ENCODE results near the gene HSPG2. TPM values are rescaled to one million over a fixed set of nuclear protein-coding genes. Genes with fewer than 3 reads are reported as not detected.

Gene HSPG2
- total and polyA plus RNA-seq, 5 experiments from 2014 or later: 0.46 to 7.2 (median 3.6) TPM; not detected in 1

DNA sequence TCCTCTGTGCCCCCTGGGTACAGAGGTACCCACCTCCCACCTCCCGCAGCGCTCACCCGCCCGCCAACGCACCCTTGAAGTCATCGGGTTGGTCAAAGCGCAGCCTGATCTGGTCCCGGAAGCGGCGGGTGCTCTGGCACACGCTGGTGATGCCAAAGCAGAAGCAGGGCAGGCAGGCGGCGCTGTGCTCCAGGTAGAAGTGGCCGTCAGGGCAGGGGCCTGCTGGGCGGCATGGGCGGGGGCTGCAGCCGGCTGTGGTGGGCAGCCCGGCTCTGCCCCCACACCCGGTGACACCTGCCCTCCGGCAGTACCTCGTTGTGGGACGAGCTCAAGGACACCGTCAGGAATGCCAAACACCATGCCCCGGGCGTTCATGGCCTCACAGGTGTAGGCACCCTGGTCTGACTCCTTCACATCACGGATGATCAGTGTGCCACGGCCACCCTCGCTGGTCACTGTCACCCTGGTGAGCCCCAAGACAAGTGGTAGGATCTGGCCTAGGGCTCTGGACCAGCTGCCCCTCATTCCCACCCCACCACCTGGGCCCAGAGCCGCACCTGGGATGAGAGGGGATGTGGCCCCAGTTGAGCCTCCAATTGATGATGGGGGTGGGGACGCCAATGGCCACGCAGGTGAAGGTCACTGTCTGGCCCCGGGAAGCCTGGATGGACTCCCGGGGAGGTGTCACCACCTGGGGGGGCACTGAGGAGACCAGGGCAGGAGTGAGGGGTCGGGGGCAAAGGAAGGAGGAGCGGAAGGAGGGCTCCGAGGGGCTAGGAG, 52.5 kb downstream of the HSPG2 start:
- H3K4me3 Mint-ChIP-seq: no peak overlapping the region
- no peaks in the 10 kb centered on the region for H3K9me3 Mint-ChIP-seq
- POLR2A ChIA-PET: no interaction called here
- no peak for DNase-seq
- H3K36me3 Mint-ChIP-seq: peaks cover 0 to 2% (median 0%) of the 10 kb centered on the region in 3 donors
- ATAC-seq: no peak
- no peak overlapping the region for H3K27ac Mint-ChIP-seq
- no peaks in the 10 kb centered on the region for H3K27me3 Mint-ChIP-seq
- no peaks in the 10 kb centered on the region for H3K4me1 Mint-ChIP-seq

DNA sequence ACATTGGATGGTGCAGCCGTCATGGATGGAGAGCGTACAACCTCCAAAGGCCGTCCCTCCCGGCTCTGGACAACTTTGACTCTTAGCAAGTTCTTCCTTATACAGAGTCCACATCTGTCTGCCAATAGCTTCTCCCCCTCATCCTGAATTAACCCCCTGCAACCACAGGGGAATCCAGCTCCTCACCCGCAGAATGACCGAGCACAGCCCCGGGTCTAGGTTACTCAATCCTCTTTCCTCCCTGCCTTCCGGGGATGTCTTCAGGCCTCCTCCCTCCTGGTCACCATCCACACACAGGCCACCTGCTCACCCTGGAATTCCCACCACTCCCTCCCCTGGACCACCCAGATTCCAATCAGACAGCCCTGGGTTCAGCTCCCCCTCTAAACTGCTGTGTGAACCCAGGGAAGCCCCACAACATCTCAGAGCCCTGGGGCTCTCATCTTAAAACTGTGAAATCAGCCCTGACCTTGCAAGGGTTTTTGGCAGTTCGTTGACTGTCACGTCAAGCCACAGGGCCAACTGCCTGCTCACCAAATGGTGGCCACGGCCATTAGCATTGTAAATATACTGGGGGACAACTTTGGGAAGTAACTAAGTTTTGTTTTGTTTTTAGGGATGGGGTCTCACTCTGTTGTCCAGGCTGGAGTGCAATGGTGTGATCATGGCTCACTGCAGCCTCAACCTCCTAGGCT, 54.2 kb downstream of the HSPG2 start:
- H3K9me3 Mint-ChIP-seq: no peaks in the 10 kb centered on the region
- POLR2A ChIA-PET: no interaction called here
- H3K36me3 Mint-ChIP-seq: peaks cover 0 to 2% (median 0%) of the 10 kb centered on the region in 3 donors
- DNase-seq (no peak), ATAC-seq (no peak)
- peak overlapping the region in 1 of 10 donors; percentile 72 for H3K27ac Mint-ChIP-seq
- no peaks in the 10 kb centered on the region for H3K4me1 Mint-ChIP-seq
- H3K4me3 Mint-ChIP-seq: no peak overlapping the region
- H3K27me3 Mint-ChIP-seq: no peaks in the 10 kb centered on the region

DNA sequence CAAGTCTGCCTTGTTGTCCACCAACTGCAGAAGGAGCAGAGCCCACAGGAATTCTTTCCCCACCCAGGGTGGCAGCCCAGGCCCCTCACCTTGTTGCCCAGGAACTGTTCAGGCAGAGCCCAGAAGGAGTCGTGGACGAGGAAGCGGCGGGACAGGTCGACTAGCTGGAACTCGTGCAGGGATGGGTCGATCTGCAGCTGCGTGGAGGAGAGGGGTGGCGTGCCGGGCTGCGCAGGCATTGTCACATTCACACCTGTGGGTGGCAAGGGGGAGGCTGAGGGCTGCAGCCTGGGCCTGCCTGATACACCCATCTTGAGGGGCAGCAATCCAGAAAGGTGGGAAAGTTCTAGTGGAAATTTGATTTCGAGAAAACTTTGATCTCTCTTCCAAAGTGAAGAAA, 55.9 kb downstream of the HSPG2 start:
- H3K36me3 Mint-ChIP-seq: peaks cover 0 to 4% (median 0%) of the 10 kb centered on the region in 3 donors
- H3K9me3 Mint-ChIP-seq: no peaks in the 10 kb centered on the region
- ATAC-seq: no peak
- POLR2A ChIA-PET: no interaction called here
- no peaks in the 10 kb centered on the region for H3K4me1 Mint-ChIP-seq
- DNase-seq: no peak
- no peaks in the 10 kb centered on the region for H3K27me3 Mint-ChIP-seq
- H3K4me3 Mint-ChIP-seq: no peak overlapping the region
- H3K27ac Mint-ChIP-seq: peak overlapping the region in 1 of 10 donors; percentile 34

DNA sequence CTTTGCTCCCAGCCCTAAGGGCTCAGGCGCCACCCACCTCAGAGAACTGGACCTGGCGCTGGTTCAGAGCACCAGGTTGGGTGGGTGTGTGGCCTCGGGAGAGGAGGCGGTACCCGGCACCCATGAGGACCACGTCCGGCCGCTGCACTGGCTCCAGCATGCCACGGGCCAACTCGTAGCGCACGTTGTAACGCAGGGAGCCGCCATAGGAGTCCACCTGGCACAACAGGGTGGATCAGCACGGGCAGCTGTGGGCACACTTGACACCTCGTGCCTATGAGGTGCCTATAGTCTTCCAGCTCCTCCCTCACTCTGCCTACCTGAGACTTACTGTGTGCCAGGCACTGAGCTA, 56.5 kb downstream of the HSPG2 start:
- Mint-ChIP-seq H3K4me1 (no peaks in the 10 kb centered on the region), H3K36me3 (peaks cover 0 to 3% (median 0%) of the 10 kb centered on the region in 3 donors), H3K4me3 (no peak overlapping the region), H3K27ac (no peak overlapping the region), H3K27me3 (no peaks in the 10 kb centered on the region), H3K9me3 (no peaks in the 10 kb centered on the region)
- POLR2A ChIA-PET: no interaction called here
- no peak for ATAC-seq
- no peak for DNase-seq

DNA sequence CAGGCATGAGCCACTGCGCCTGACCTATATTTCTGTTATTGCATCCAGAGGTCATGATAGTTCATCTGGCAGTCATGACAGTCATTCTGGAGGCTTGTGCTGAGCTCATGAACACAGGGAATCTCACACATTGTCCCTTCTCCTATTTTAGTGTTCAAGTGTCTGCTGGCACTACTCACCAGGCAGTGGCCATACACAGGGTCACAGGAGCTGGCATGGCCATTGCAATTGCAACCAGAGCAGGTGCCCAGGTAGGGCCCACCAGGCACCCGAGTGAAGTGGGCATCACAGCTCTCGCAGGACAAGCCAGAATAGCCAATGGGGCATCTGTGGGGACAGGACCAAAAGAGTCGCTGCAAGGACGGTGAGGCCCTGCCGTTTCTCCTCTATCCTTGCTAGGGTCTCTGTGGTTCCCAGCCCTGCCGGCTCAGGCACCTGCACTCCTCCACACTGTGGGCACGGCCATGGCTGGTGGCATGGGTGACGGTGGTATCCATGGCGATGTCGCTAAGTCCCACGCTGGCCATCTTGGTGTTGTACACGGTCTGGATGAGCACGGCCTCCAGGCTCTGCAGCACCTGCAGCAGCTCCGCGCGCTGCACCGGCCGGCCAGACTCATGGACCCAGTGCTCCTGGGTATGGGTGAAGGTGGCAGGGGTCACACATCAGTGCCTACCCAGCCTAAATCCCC, 57.0 kb downstream of the HSPG2 start:
- POLR2A ChIA-PET: no interaction called here
- ATAC-seq (no peak), DNase-seq (no peak)
- Mint-ChIP-seq H3K4me1 (no peaks in the 10 kb centered on the region), H3K36me3 (peaks cover 0 to 3% (median 0%) of the 10 kb centered on the region in 3 donors), H3K27me3 (no peaks in the 10 kb centered on the region), H3K9me3 (no peaks in the 10 kb centered on the region), H3K4me3 (no peak overlapping the region), H3K27ac (no peak overlapping the region)

DNA sequence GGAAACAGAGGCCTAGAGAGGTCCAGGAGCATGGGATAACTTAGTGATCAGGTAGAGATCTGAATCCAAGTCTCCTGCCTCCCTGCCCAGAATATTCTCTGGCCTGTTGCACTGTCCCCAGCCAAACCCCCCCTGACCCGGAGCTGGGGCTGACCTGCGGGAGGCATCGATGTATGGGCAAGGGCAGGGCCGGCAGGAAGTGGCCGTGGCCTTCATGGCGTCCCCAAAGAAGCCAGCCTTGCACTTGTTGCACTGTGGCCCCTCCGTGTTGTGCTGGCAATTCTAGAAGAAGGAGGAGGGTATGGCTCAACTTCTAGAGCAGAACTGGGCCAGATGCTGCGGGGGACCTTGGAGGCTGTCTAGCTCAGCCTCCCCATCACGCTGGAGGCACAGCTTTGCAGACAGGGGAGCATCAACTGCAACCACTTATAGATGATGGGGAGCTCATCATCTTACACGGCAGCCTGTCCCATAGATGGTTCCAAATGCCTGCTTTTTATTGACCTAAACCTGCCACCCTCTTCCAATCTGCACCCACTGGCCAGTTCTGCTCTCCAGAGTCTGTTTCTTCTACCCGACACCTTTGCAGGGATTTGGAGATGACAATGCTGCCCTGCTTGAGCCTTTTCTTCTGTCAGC, 58.2 kb downstream of the HSPG2 start:
- Mint-ChIP-seq H3K27me3 (no peaks in the 10 kb centered on the region), H3K36me3 (peaks cover 0 to 3% (median 0%) of the 10 kb centered on the region in 3 donors), H3K4me1 (no peaks in the 10 kb centered on the region), H3K27ac (peak overlapping the region in 1 of 10 donors; percentile 4), H3K4me3 (no peak overlapping the region), H3K9me3 (no peaks in the 10 kb centered on the region)
- POLR2A ChIA-PET: no interaction called here
- ATAC-seq (no peak), DNase-seq (no peak)

DNA sequence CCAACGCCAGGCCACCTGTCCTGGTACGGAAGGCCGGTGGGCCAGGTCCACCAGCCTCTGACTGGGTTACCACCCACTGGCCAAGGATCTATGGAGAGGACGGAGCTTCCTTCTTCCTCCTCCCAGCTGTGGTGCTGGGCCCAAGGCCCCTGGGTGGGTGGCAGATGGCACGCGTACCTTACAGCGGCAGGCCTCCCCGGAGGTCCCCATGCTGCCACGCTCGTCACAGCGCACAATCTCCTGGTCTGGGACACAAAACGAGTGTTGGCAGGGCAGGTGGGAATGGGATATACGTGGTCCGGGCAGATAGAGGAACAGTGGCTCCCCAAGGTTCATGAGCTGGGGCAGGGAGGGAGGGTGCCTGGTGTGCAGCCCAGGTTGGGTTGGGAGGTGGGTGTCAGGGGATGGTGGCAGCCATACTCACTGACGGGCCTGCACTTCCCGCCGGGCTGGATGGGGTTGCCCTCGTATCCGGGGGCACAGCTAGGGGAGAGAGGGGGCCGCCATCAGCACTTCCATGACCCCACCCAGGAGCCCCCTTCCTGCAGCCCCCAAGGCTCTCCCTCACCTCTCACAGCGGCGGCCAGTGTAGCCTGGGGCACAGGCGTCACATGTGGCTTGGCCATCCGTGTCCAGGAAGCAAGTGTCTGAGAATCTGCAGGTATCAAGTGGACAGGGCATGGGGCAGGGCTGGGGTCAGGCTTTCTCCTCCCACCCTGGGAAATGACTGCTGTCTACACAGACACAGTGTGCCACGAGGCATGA, 58.9 kb downstream of the HSPG2 start:
- no peaks in the 10 kb centered on the region for H3K9me3 Mint-ChIP-seq
- no peaks in the 10 kb centered on the region for H3K27me3 Mint-ChIP-seq
- POLR2A ChIA-PET: no interaction called here
- no peaks in the 10 kb centered on the region for H3K4me1 Mint-ChIP-seq
- peaks cover 0 to 4% (median 0%) of the 10 kb centered on the region in 3 donors for H3K36me3 Mint-ChIP-seq
- H3K27ac Mint-ChIP-seq: peak overlapping the region in 1 of 10 donors; percentile 48
- ATAC-seq: no peak
- no peak for DNase-seq
- no peak overlapping the region for H3K4me3 Mint-ChIP-seq

DNA sequence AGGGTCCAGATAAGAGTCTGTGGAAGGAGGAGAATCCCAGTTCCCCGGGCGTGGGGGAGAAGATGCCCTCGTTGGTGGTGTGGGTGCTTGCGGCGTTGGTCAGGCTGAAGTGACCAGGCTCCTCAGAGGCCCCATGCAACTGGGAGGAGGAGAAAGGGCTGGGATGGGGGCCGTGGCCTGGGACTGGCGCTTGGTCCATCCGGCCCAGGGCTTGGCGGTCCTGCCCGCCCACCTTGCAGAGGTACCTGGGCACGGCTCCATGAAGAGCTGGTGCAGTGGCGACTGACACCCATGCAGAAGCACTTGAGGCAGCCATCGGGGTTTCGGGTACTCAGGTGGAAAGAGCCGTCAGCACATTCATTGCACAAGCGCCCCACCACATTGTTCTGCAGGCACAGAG, 60.8 kb downstream of the HSPG2 start:
- Mint-ChIP-seq H3K27me3 (no peaks in the 10 kb centered on the region), H3K36me3 (peaks cover 0 to 4% (median 0%) of the 10 kb centered on the region in 3 donors), H3K4me1 (peaks cover 0 to 6% (median 0%) of the 10 kb centered on the region in 4 donors), H3K4me3 (no peak overlapping the region), H3K9me3 (no peaks in the 10 kb centered on the region), H3K27ac (no peak overlapping the region)
- DNase-seq (no peak), ATAC-seq (no peak)
- POLR2A ChIA-PET: no interaction called here

DNA sequence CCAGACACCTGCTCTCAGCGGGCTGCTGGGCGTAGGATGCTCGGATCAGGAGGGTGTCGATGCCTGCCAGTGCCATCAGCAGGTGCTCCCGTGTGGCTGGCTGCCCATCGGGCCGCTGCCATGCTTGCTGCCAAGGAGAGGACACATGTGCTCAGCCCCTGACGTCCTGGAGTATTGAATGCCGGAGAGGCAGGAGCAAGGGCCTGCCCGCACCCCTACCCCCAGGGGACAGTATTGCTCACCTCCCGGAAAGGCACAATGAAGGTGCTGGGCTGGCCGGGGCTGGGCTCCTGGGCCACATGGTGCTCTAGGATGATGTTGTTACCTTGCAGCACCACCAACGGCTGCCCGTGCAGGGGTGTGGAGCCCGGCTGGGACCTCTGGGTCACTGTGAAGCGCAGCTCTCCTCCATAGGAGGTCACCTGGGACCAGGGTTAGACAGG, 61.5 kb downstream of the HSPG2 start:
- ATAC-seq (no peak), DNase-seq (no peak)
- H3K36me3 Mint-ChIP-seq: peaks cover 0 to 4% (median 0%) of the 10 kb centered on the region in 3 donors
- POLR2A ChIA-PET: interaction anchor here (1.1 kb wide), 1 partner anchor 81 kb away, joined by 3 read pairs; no protein-coding TSS in a partner anchor
- H3K4me3 Mint-ChIP-seq: no peak overlapping the region
- peaks cover 0 to 6% (median 0%) of the 10 kb centered on the region in 4 donors for H3K4me1 Mint-ChIP-seq
- no peaks in the 10 kb centered on the region for H3K9me3 Mint-ChIP-seq
- no peaks in the 10 kb centered on the region for H3K27me3 Mint-ChIP-seq
- H3K27ac Mint-ChIP-seq: no peak overlapping the region

DNA sequence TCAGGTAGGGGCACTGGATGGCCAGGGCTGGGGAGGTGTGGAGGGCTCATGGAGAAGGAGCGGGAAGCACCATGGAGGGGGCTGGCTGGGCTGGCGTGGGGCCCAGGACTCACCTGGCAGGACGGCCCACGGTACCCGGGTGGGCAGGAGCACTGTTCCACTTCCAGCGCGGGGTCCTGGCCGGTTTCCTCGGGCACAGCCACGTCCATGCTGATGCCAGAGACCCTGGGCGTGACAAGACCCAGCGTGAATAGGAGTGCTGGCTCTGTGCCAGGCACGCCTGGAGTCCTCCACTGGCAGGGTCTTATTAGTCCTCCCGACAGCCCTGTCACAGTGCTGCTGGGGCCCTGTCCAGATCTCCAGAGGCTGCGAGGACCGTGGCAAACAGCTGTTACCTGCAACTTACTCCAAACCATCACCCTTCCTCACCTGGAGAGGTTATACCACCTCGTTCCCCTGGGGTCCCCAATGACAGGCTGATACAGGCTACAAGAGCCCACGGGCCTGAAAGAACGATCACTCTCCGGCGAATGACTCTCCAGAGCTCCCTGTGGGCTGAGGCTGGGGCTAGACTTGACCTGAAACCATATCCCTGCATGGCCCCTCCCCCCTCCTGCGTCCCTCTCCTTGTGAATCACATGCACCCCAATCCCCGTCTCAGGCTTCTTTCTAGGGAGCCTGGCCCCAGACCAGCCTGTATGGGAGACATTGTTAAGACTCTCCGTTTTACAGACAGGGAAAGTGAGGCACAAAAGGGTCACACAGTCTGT, 62.1 kb downstream of the HSPG2 start:
- POLR2A ChIA-PET: interaction anchor here (1.1 kb wide), 1 partner anchor 82 kb away, joined by 3 read pairs; no protein-coding TSS in a partner anchor
- DNase-seq (no peak), ATAC-seq (no peak)
- Mint-ChIP-seq H3K4me3 (no peak overlapping the region), H3K27me3 (no peaks in the 10 kb centered on the region), H3K27ac (no peak overlapping the region), H3K9me3 (no peaks in the 10 kb centered on the region), H3K36me3 (peaks cover 0 to 4% (median 0%) of the 10 kb centered on the region in 3 donors), H3K4me1 (peaks cover 0 to 6% (median 0%) of the 10 kb centered on the region in 4 donors)

DNA sequence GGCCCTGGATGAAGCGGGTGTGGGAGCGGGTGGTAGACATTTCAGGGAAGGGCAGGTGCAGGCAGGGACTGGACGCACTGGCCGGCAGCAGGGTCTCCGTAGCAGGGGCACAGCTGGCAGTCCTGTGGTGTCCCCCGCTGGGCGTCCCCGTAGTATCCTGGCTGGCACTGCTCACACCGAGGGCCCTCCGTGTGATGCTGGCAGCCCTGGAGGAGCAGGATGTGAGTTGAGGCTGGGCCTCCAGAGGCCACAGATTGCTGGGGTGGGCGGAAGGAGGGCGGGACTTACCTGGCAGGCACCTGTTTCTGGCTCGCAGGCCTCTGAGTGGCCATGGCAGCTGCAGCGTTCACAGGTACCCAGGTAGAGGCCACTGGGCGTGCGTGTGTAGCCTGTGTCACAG, 62.8 kb downstream of the HSPG2 start:
- no peak for ATAC-seq
- no peak overlapping the region for H3K4me3 Mint-ChIP-seq
- no peaks in the 10 kb centered on the region for H3K9me3 Mint-ChIP-seq
- no peaks in the 10 kb centered on the region for H3K27me3 Mint-ChIP-seq
- no peak for DNase-seq
- POLR2A ChIA-PET: no interaction called here
- peaks cover 0 to 6% (median 0%) of the 10 kb centered on the region in 4 donors for H3K4me1 Mint-ChIP-seq
- peaks cover 0 to 4% (median 0%) of the 10 kb centered on the region in 3 donors for H3K36me3 Mint-ChIP-seq
- no peak overlapping the region for H3K27ac Mint-ChIP-seq
